GM19035 (cell line): ENCODE results near the gene POLD1.
"Not testable (repeated sequence)": the region's sequence is repeated elsewhere in the genome, so short reads cannot be mapped to it uniquely, and the experiment has no call there.

Source experiments
- ATAC-seq: cut with Tn5 transposase; IDR thresholded peaks from one replicate; pipeline ENCODE4 v1.9.1; 2021; ENCODE audit not compliant: unreplicated experiment

POLD1 gene

GRCh38 chr19:50433201-50434180 lies 49.3 kb downstream of the POLD1 start:
- ATAC-seq = no peak

- ATAC-seq = no peak
Observed at GRCh38 chr19:50434525-50434924, 50.4 kb downstream of the POLD1 start.

- ATAC-seq = no peak
Observed at GRCh38 chr19:50435221-50435620, 51.1 kb downstream of the POLD1 start.

- no peak for ATAC-seq
Observed at GRCh38 chr19:50435627-50436026, 51.5 kb downstream of the POLD1 start.

DNA sequence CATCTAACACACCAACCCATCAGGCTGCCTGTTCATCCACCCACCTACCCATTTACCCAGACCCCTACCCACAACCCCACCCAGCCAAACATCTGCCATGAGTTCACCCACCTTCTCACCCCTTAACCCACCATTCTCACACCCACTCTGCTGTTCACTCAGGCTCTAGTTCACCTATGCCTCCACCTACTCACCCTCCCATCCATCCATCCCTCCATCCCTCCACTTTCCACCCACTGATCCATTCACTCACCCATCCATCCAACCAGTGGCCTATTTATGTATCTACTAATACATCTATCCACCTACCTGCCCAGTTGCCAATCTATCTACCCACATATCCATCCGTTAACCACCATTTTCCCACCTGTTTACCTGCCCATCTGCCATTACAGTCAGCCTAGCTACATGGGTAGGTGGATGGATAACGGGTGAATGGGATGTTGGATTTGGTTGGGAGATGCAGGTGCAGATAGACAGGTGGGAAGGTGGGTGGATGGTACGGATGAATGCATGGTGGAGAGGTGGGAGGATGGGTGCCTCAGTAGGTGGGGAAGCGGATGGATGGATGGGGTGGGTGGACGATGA lies 53.8 kb downstream of the POLD1 start:
- no peak for ATAC-seq

- not testable (repeated sequence) for ATAC-seq
Observed at GRCh38 chr19:50439130-50439529, 55.0 kb downstream of the POLD1 start.

DNA sequence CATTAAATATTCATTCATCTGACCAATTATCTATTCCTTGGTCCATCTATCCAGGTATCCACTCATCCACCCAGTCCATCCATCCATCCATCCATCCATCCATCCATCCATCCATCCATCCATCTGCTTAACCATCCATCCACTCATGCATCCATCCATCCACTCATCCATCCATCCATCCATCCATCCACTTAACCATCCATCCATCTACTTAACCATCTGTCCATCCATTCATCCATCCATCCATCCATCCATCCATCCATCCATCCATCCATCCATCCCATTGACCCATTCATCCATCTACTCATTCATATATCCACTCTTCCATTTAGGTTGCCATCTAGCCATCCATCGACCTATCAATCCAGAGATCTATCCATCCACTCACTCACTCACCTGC lies 59.9 kb downstream of the POLD1 start:
- no peak for ATAC-seq

DNA sequence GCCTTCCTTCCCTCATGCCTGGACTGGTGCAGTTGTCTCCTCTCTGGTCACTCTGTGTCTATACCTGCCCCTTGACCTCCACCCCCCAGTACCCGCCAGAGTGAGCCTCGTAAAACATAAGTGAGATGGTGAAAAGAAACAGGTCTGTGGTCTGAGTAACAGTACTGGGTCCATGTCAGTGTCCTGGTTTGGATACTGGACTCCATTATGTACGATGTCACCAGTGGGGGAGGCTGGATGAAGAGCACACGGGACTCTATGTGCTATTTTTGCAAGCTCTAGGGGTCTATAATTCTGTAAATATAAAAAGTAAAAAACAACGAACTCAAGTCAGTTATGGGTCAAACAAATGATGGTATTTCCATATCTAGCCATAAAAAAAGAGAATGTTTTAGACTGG lies 62.9 kb downstream of the POLD1 start:
- no peak for ATAC-seq

- no peak for ATAC-seq
Observed at GRCh38 chr19:50447750-50448149, 63.6 kb downstream of the POLD1 start.

GRCh38 chr19:50449236-50449899 lies 65.2 kb downstream of the POLD1 start:
- ATAC-seq = no peak

DNA sequence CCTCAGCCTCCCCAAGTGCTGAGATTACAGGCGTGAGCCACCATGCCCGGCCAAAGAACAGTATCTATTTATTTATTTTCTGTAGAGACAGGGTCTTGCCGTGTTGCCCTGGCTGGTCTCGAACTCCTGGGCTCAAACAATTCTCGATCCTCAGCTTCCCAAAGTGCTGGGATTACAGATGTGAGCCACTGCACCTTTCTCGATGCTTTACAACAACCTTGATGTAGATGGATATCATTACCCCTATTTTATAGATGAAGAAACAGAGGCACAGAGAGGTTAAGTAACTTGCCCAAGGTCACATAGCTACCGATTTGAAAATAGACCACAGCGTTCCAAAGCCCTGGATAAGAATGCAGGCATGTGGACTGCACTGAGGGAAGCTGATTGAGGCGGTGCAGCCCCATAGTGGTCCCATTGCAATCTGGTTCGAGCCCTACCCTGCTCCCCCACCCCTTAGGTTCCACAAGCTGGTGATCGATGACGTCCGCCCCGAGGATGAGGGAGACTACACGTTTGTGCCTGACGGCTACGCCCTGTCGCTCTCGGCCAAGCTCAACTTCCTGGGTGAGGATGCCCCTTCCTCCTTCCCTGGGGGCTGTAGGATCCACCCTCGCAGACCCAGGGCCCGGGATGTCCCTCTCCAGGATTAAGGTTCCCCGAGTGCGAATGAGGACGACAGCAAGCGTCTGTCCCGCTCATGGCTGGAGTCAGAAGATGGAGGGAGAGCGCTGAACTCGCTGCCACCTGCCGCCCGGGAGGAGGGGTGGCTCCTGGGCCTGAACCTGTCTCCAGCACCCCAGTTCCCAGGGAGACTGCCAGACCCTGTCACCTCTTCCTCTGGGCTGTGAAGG lies 66.4 kb downstream of the POLD1 start:
- ATAC-seq = no peak

GRCh38 chr19:50451223-50451534 lies 67.0 kb downstream of the POLD1 start:
- no peak for ATAC-seq

DNA sequence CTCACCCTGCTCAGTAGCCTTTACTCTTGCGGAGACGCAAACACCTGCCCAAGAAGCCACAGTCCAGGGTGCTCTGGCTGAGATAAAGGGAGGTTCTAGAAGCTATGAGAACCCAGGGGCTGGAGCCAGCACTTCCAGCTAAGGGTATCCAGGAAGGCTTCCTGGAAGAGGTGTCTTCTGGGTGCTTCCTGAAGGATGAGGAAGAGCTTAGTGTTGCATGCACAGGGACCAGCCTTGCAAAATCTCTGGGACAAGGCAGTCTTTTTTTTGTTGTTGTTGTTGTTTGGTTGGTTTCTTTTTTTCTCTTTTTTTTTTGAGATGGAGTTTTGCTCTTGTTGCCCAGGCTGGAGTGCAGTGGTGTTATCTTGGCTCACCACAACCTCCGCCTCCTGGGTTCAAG lies 69.1 kb downstream of the POLD1 start:
- no peak for ATAC-seq

GRCh38 chr19:50455992-50456391 lies 71.8 kb downstream of the POLD1 start:
- ATAC-seq = no peak

DNA sequence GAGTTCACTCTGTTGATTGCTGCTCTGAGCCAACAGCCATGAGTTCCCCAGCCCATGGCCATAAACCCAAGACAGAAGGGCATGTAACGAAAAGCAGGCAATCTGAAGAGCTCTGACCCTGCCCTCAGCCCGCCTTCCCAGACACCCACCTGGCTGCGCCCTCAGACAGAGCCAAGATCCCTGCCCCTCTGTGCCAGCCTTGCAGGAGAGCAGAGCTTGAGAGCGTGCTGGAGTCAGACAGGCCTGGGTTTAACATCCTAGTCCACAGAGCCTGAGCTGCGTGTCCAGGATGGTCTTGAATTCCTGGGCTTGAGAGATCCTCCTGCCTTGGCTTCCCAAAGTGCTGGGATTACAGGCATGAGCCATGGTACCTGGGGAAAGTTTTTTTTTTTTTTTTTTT lies 73.2 kb downstream of the POLD1 start:
- no peak for ATAC-seq

DNA sequence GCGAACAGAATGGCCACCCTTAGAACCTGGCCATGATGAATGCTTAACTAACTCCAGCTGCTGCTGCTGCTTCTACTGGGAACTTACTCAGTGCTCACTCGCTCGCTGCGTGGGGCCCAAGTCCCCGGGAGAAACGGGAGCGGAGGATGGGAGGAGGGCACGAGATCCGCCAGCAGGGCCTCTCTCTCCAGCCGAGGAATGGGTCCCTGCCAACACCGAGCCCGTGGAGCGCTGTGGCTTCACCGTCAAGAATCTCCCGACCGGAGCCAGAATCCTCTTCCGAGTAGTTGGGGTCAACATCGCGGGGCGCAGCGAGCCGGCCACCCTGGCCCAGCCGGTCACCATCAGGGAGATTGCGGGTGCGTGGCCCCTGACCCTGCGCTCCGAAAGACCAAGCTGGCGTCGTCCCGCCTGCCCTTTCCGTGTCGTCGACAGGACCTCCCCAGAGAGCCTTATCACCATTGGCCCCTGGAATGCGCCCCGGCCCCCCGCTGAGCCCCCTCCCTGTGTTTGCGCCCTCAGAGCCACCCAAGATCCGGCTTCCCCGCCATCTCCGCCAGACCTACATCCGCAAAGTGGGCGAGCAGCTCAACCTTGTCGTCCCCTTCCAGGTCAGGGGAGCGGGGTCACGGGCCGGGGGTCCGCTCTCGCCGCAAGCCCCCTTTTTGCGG lies 74.4 kb downstream of the POLD1 start:
- no peak for ATAC-seq

DNA sequence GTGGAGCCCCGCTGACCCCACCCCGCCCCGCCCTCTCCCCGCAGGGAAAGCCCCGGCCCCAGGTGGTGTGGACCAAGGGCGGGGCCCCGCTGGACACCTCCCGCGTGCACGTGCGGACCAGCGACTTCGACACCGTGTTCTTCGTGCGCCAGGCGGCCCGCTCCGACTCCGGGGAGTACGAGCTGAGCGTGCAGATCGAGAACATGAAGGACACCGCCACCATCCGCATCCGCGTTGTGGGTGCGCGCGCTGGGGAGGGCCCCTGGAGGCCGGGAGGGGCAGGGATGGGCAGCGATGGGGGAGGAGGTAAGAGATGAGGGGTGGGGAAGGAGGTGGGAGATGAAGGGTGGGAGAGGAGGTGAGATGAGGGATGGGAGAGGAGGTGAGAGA lies 74.9 kb downstream of the POLD1 start:
- no peak for ATAC-seq

GRCh38 chr19:50459638-50460037 lies 75.5 kb downstream of the POLD1 start:
- ATAC-seq = no peak

- ATAC-seq = no peak
Observed at GRCh38 chr19:50460161-50460765, 76.1 kb downstream of the POLD1 start.
